Mesodermal cell (in vitro differentiated cells): ENCODE data around the gene HSPB6.
"Not testable (repeated sequence)": the region's sequence is repeated elsewhere in the genome, so short reads cannot be mapped to it uniquely, and the experiment has no call there.

Experiments
- H3K27ac ChIP-seq: 2 replicates; pipeline ENCODE4 v1.7.0; 2013; ENCODE audit warnings: mild to moderate bottlenecking, low read depth, low read length, moderate library complexity; ENCODE audit not compliant: severe bottlenecking
- H3K36me3 ChIP-seq: 2 replicates; pipeline ENCODE4 v1.7.1; 2013; ENCODE audit warnings: mild to moderate bottlenecking, low read length, moderate library complexity; ENCODE audit not compliant: control insufficient read depth, insufficient read depth
- H3K4me1 ChIP-seq: one replicate; pipeline ENCODE4 v1.7.1; 2013; ENCODE audit warnings: mild to moderate bottlenecking, low read length; ENCODE audit not compliant: insufficient read depth, control insufficient read depth, poor library complexity, severe bottlenecking
- H3K4me3 ChIP-seq: 2 replicates; pipeline ENCODE4 v1.7.0; 2013; ENCODE audit warnings: low read length, control low read depth, mild to moderate bottlenecking; ENCODE audit not compliant: insufficient read depth, poor library complexity, severe bottlenecking; ENCODE audit errors: extremely low read depth
- H3K9me3 ChIP-seq: 2 replicates; pipeline ENCODE4 v1.7.1; 2013; ENCODE audit warnings: mild to moderate bottlenecking, low read length, moderate library complexity; ENCODE audit not compliant: control insufficient read depth
- WGBS, 2 experiments: methylation state at CpG; one replicate each; pipeline ENCODE4 v1.1.5; 2013; ENCODE audit warnings: missing lambda C conversion rate in 2 of 2; ENCODE audit not compliant: insufficient coverage in 2 of 2; 5-methylcytosine and 5-hydroxymethylcytosine counted together

Gene HSPB6

GRCh38 chr19:35775298-35776101 lies 18.7 kb upstream of the HSPB6 start, which contains the start of gene ARHGAP33:
Gene ARHGAP33 (plus strand): TSS chr19:35775564. CDS start chr19:35775659, 95 bp downstream.
- no peaks in the 10 kb centered on the region for H3K9me3 ChIP-seq
- H3K36me3 ChIP-seq: peaks cover 14% of the 10 kb centered on the region
- H3K27ac ChIP-seq: no peak within 1 kb of the TSS
- 0 to 1% methylated on average over 44 to 54 of the region's 82 CpGs for whole genome bisulfite sequencing, 2 experiments
- peak within 1 kb of the TSS; percentile 60 for H3K4me3 ChIP-seq
- H3K4me1 ChIP-seq: peaks cover 20% of the 10 kb centered on the region

GRCh38 chr19:35775046-35775297 lies 18.1 kb upstream of the HSPB6 start:
- 30% methylated on average over 9 of the region's 9 CpGs for WGBS, 2 experiments
- peaks cover 11% of the 10 kb centered on the region for H3K36me3 ChIP-seq
- H3K27ac ChIP-seq: no peak overlapping the region
- H3K4me1 ChIP-seq: peaks cover 20% of the 10 kb centered on the region
- H3K4me3 ChIP-seq: peak overlapping the region; percentile 60
- H3K9me3 ChIP-seq: no peaks in the 10 kb centered on the region

DNA sequence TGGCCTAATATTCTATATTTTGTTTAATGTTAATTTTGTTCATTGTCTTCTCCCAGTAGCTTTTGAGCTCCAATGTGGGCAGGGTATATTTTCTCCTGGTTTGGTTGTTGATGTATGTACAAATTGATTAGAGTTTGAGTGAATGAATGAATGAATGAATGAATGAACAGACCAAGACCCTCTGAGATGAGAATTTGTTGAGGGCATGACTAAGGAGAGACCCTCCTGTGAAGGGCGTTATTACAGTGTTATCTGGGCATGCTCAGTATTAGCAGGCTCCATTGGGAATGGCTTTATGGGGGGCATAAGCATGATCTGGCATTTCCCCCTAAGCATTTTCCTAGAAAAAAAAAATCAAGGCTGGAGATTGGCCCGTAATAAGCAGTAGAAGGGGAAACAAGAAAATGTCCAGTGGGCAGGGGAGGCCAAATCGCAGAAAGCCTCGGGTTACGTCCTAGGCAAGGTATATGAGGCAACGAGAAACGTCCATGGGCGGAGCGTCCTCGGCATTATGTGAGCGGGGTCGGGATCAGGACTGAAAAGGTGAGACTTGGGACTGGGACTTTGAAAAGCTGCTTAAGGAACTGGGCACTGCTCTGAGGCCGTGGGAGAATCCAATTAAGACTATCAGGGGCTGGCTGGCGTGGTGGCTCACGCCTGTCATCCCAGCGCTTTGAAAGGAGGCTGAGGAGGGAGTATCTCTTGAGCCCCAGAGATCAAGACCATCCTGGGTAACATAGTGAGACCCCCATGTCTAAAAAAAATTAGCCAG lies 17.6 kb upstream of the HSPB6 start:
- H3K27ac ChIP-seq: no peak overlapping the region
- H3K9me3 ChIP-seq: no peaks in the 10 kb centered on the region
- H3K36me3 ChIP-seq: peaks cover 7% of the 10 kb centered on the region
- H3K4me3 ChIP-seq: peak overlapping the region; percentile 60
- 56 to 63% methylated on average over 15 to 16 of the region's 16 CpGs for WGBS, 2 experiments
- peaks cover 20% of the 10 kb centered on the region for H3K4me1 ChIP-seq

GRCh38 chr19:35773020-35773806 lies 16.4 kb upstream of the HSPB6 start:
- Histone ChIP-seq H3K36me3 (peaks cover 10% of the 10 kb centered on the region), H3K4me3 (no peak overlapping the region), H3K4me1 (peaks cover 20% of the 10 kb centered on the region), H3K27ac (no peak overlapping the region), H3K9me3 (no peaks in the 10 kb centered on the region)
- WGBS, 2 experiments: 73 to 80% methylated on average over 7 to 8 of the region's 9 CpGs

DNA sequence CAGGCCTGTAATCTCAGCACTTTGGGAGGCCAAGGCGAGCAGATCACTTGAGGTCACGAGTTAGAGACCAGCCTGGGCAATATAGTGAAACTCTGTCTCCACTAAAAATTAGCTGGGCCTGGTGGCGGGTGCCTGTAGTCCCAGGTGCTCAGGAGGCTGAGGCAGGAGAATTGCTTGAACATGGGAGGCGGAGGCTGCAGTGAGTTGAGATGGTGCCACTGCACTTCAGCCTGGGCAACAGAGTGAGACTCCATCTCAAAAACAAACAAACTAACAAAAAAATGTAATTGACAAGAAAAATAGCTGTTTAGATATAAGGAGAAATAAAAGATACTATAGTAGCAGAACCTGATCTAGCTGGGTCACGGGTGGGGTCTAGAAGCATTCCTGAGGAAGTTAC lies 15.5 kb upstream of the HSPB6 start:
- H3K4me1 ChIP-seq: peaks cover 16% of the 10 kb centered on the region
- not testable (repeated sequence) for H3K9me3 ChIP-seq, H3K27ac ChIP-seq, H3K4me3 ChIP-seq
- peaks cover 18% of the 10 kb centered on the region for H3K36me3 ChIP-seq
- 94 to 100% methylated on average over 3 to 4 of the region's 5 CpGs for WGBS, 2 experiments

DNA sequence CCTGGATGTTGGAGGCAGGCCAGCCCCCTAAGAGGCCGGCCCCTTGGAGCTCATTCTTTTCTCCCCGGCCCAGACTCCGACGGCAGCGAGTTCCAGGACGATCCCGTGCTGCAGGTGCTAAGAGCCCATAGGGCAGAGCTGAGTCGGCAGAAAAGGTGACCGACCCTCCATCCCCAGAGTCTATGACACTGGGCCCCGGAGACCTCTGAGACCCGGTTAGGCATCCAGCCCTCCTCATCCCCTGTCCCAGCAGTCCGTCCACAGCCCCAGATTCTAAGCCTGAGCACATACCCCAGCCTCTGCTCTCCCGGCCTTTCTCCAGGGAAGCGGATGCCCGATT lies 11.2 kb upstream of the HSPB6 start:
- Histone ChIP-seq H3K4me3 (no peak overlapping the region), H3K27ac (no peak overlapping the region), H3K36me3 (peaks cover 50% of the 10 kb centered on the region), H3K9me3 (no peaks in the 10 kb centered on the region), H3K4me1 (no peaks in the 10 kb centered on the region)
- WGBS, 2 experiments: 62 to 68% methylated on average over 13 to 15 of the region's 15 CpGs

DNA sequence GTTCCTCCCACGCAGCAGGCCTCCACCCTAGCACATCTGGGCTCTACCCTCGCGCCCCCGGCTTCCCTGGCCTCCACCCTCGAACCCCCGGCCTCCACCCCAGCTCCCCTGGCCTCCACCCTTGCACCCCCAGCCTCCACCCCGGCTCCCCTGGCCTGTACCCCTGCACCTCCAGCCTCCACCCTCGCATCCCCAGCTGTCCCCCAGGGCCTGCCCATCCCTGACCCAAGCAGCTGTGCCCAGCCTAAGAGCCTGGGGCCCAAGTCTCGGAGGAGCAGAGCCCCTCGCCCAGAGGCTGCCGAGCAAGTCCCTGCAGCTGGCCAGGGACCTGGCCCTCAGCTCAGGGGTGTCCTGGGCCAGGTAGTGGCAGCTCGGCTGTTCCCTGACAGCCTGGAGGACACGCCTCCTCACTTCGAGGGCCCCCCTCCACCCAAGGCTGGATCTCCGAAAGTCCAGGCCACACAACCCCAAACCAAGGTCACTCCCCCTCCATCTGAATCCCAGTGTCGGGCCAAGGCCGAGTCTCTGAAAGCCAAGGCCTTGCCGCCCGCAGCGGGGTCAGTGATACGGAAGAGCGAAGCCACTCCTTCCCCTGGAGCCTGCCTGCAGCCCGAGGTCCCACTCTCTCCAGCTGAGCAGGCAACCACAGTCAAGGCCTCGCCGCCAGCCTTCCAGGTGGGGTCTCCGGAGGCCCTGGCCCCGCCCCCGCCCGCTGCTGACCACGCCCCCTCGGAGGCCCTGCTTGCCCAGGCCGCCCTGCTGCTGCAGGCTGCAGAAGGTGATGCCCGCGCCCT lies 10.7 kb upstream of the HSPB6 start:
- H3K4me1 ChIP-seq: no peaks in the 10 kb centered on the region
- WGBS, 2 experiments: 55 to 57% methylated on average over 20 to 32 of the region's 34 CpGs
- H3K27ac ChIP-seq: no peak overlapping the region
- H3K4me3 ChIP-seq: no peak overlapping the region
- H3K9me3 ChIP-seq: no peaks in the 10 kb centered on the region
- peaks cover 54% of the 10 kb centered on the region for H3K36me3 ChIP-seq

- H3K4me3 ChIP-seq: no peak overlapping the region
- no peaks in the 10 kb centered on the region for H3K4me1 ChIP-seq
- no peaks in the 10 kb centered on the region for H3K9me3 ChIP-seq
- H3K27ac ChIP-seq: no peak overlapping the region
- WGBS, 2 experiments: 86% methylated on average over 3 of the region's 11 CpGs; no CpG with 5 or more reads in 1 of the 2 experiments
- H3K36me3 ChIP-seq: peaks cover 62% of the 10 kb centered on the region
Measured at GRCh38 chr19:35766571-35767104, 9.8 kb upstream of the HSPB6 start.

DNA sequence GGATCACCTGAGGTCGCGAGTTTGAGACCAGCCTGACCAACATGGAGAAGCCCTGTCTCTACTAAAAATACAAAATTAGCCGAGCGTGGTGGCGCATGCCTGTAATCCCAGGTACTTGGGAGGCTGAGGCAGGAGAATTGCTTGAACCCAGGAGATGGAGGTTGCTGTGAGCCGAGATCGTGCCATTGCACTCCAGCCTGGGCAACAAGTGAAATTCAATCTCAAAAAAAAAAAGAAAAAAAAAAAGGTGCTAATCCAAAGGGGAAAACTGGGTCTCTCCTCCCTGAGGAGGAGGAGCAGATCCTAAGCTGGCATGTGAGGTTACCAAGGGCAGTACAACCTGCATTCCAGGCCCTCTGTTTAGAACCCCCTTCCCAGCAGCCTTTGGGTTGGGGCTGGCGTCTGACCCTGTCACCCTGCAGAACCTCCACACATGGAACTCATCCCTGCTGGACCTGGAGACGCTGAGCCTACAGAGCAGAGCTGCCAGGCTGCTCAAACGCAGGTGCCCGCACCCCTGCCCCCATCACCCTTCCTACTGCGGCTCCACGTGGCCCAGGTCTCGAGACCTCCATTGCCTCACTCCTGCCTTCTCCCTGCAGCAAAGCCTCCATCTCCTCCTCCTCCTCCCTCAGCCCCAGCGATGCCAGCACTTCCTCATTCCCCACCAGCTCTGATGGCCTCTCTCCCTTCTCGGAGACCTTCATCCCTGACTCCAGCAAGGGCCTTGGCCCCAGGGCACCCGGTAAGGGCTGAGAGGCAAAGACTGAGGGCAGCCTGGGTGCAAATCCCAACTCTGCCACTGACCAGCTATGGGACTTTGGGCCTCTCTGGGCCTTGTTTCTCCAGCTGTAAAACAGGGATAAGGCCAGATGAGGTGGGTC lies 7.8 kb upstream of the HSPB6 start:
- 94 to 96% methylated on average over 8 to 11 of the region's 17 CpGs for WGBS, 2 experiments

More for the DNA sequence above, 7.8 kb upstream of the HSPB6 start:
- Histone ChIP-seq H3K4me1 (no peaks in the 10 kb centered on the region), H3K36me3 (peaks cover 81% of the 10 kb centered on the region), H3K4me3 (no peak overlapping the region), H3K27ac (no peak overlapping the region), H3K9me3 (no peaks in the 10 kb centered on the region)
